Neural cell (in vitro differentiated cells): ENCODE measurements around the gene TEK.

ENCODE experiments used
- MXI1 ChIP-seq: fragments of 450-650 bp; conservative IDR thresholded peaks from 2 replicates; pipeline ENCODE4 v1.6.1; 2014; ENCODE audit warnings: antibody characterized with exemption, mild to moderate bottlenecking; ENCODE audit not compliant: poor library complexity, severe bottlenecking
- TAF1 ChIP-seq: IDR thresholded peaks from 2 replicates; pipeline ENCODE4 v1.6.1; 2012; ENCODE audit warnings: low read depth

- TF ChIP-seq TAF1 (no peak), MXI1 (no peak)
Observed at GRCh38 chr9:27157736-27158135, 48.7 kb downstream of the TEK start.
